Body of pancreas (tissue), 4 donors: ENCODE data around the gene PIEZO2.

ENCODE experiments used
- CTCF ChIP-seq, 7 experiments: fragments of 450-650 bp in 4 of 7; fragments of 200-600 bp in 3 of 7; sonication (generic) in 3 of 7; IDR thresholded peaks; one replicate each; pipeline ENCODE4 v1.5.1; 2016 to 2019; ENCODE audit warnings: antibody characterized with exemption in 7 of 7
- POLR2A ChIP-seq, 3 donors: fragments of 450-650 bp; IDR thresholded peaks; one replicate each; pipeline ENCODE4 v1.6.1; 2016; ENCODE audit warnings: antibody characterized with exemption in 3 of 3, mild to moderate bottlenecking in 2 of 3

GRCh38 chr18:10913919-10914318 is 235.4 kb downstream of the PIEZO2 start:
- no peak for TF ChIP-seq CTCF (IDR thresholded peaks at IDR 0.05)
- no peak for TF ChIP-seq POLR2A (IDR thresholded peaks at IDR 0.05)
